ENCODE data around the gene PHETA1. TPM values are rescaled to one million over a fixed set of nuclear protein-coding genes. Genes with fewer than 3 reads are reported as not detected.

PHETA1 gene
- polyA plus RNA-seq, 1 of the 3 experiments (the other 2 are of a cell fraction): 7.3 TPM

DNA sequence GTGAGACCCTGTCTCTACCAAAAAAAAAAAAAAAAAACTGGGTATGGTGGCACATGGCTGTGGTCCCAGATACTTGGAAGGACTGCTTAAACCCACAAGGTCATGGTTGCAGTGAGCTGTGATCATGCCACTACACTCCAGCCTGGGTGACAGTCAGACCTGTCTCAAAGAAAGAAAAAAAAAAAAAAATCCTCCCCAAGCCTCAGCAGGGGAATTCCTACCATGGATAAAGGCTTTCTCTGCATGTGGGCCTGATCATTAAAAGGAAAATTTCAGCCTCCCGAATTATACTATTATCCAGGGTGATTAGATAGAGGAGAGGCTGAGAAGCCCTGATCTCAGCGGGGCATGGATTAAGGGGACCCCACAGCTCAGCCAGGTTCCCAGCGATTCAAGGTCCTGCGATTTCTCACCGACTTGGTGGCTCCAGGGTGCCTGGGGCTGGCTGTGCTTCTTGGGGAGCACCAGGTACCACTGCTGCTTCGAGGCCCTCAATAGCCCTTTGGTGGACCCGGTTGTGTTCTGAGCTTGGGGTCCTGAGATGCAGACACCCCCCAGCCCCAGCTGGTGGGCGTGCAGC lies 42.4 kb upstream of the PHETA1 start:
- Histone ChIP-seq H3K9ac (peak overlapping the region; percentile 43; the same call in 1 of the 2 replicates), H3K4me2 (peak overlapping the region; percentile 99), H2AFZ (ENCODE audit: low read depth) (no peak overlapping the region), H3K79me2 (ENCODE audit: insufficient read depth) (peaks cover 100% of the 10 kb centered on the region), H4K20me1 (ENCODE audit: insufficient read depth) (peaks cover 28% of the 10 kb centered on the region), H3K4me3 (ENCODE audit: low read depth in 2 of 2, low read length in 1 of 2) (no peak overlapping the region), H3K27ac (ENCODE audit: low read depth in 2 of 2, low read length in 1 of 2) (peak overlapping the region; percentile 41 to 87), H3K27me3 (ENCODE audit: insufficient read depth) (no peaks in the 10 kb centered on the region), H3K9me3 (no peaks in the 10 kb centered on the region), H3K36me3 (replicated peaks in 1 of 2; ENCODE audit: control insufficient read depth in 1 of 2, insufficient read depth in 2 of 2, low read length in 1 of 2) (peaks cover 0 to 4% of the 10 kb centered on the region in 2 experiments), H3K9me2 (no peaks in the 10 kb centered on the region), H3F3A (replicated peaks; ENCODE audit: insufficient read depth) (peaks cover 51% of the 10 kb centered on the region), H3K4me1 (ENCODE audit: control insufficient read depth in 1 of 2, insufficient read depth in 2 of 2, low read depth in 1 of 2, low read length in 1 of 2) (peaks cover 59 to 71% of the 10 kb centered on the region in 2 experiments; a peak in 3 of 4 replicates)
- TF ChIP-seq NFIC (IDR thresholded peaks at IDR 0.05; ENCODE audit: borderline replicate concordance) (no peak), FOXM1 (IDR thresholded peaks at IDR 0.05; ENCODE audit: low read depth) (no peak), GATA2 (CRISPR knock-in tag; IDR thresholded peaks at IDR 0.05) (no peak), EP300 (IDR thresholded peaks at IDR 0.05; ENCODE audit: borderline replicate concordance in 1 of 2, low read depth in 1 of 2, low read length in 1 of 2) (no peak), TEAD4 (IDR thresholded peaks at IDR 0.05; ENCODE audit: borderline replicate concordance, insufficient read depth) (no peak), SIN3A (IDR thresholded peaks at IDR 0.05; ENCODE audit: borderline replicate concordance, low read depth, low read length) (no peak), EZH2phosphoT487 (IDR thresholded peaks at IDR 0.05; ENCODE audit: borderline replicate concordance, low read depth) (no peak), SMC3 (IDR thresholded peaks at IDR 0.05; ENCODE audit: low read depth, low read length) (no peak), FOXJ3 (CRISPR knock-in tag; IDR thresholded peaks at IDR 0.05) (no peak), MEF2A (IDR thresholded peaks at IDR 0.05; ENCODE audit: borderline replicate concordance, low read depth) (no peak), JUND (IDR thresholded peaks at IDR 0.05) (no peak)
- TF ChIP-seq, protein P1, sequence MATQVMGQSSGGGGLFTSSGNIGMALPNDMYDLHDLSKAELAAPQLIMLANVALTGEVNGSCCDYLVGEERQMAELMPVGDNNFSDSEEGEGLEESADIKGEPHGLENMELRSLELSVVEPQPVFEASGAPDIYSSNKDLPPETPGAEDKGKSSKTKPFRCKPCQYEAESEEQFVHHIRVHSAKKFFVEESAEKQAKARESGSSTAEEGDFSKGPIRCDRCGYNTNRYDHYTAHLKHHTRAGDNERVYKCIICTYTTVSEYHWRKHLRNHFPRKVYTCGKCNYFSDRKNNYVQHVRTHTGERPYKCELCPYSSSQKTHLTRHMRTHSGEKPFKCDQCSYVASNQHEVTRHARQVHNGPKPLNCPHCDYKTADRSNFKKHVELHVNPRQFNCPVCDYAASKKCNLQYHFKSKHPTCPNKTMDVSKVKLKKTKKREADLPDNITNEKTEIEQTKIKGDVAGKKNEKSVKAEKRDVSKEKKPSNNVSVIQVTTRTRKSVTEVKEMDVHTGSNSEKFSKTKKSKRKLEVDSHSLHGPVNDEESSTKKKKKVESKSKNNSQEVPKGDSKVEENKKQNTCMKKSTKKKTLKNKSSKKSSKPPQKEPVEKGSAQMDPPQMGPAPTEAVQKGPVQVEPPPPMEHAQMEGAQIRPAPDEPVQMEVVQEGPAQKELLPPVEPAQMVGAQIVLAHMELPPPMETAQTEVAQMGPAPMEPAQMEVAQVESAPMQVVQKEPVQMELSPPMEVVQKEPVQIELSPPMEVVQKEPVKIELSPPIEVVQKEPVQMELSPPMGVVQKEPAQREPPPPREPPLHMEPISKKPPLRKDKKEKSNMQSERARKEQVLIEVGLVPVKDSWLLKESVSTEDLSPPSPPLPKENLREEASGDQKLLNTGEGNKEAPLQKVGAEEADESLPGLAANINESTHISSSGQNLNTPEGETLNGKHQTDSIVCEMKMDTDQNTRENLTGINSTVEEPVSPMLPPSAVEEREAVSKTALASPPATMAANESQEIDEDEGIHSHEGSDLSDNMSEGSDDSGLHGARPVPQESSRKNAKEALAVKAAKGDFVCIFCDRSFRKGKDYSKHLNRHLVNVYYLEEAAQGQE (IDR thresholded peaks at IDR 0.05; ENCODE audit: low read depth, low read length): no peak
- TF ChIP-seq, protein P2, sequence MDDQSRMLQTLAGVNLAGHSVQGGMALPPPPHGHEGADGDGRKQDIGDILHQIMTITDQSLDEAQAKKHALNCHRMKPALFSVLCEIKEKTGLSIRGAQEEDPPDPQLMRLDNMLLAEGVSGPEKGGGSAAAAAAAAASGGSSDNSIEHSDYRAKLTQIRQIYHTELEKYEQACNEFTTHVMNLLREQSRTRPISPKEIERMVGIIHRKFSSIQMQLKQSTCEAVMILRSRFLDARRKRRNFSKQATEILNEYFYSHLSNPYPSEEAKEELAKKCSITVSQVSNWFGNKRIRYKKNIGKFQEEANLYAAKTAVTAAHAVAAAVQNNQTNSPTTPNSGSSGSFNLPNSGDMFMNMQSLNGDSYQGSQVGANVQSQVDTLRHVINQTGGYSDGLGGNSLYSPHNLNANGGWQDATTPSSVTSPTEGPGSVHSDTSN (IDR thresholded peaks at IDR 0.05): no peak
- TF ChIP-seq, protein P3, sequence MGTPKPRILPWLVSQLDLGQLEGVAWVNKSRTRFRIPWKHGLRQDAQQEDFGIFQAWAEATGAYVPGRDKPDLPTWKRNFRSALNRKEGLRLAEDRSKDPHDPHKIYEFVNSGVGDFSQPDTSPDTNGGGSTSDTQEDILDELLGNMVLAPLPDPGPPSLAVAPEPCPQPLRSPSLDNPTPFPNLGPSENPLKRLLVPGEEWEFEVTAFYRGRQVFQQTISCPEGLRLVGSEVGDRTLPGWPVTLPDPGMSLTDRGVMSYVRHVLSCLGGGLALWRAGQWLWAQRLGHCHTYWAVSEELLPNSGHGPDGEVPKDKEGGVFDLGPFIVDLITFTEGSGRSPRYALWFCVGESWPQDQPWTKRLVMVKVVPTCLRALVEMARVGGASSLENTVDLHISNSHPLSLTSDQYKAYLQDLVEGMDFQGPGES (IDR thresholded peaks at IDR 0.05; ENCODE audit: low read depth, low read length): no peak
- no peak for DNase-seq
- CTCF ChIA-PET: interaction anchor here (0.5 to 19.6 kb wide), 4 partner anchors 13 to 72 kb away, joined by 3 to 618 read pairs (median 50); no protein-coding TSS in a partner anchor
- 91% methylated on average over 6 of the region's 8 CpGs for WGBS (ENCODE audit: low lambda C conversion rate)
- POLR2A ChIA-PET: no interaction called here
